ENCODE results near the gene HMGXB3.

Gene HMGXB3

GRCh38 chr5:150000256-150000989, at the start of gene HMGXB3, which contains the start of gene TIGD6:
HMGXB3 (plus strand) TSS chr5:150000739; CDS start chr5:150004853, 4,114 bp downstream.
TIGD6 (minus strand) TSS chr5:150000654; CDS start chr5:149996348, 4,306 bp downstream.
- Histone ChIP-seq H3K4me1 (ENCODE audit: insufficient read depth, low read length) (peaks cover 23% of the 10 kb centered on the region), H3K27me3 (ENCODE audit: insufficient read depth, low read length) (no peaks in the 10 kb centered on the region), H3K4me3 (ENCODE audit: low read length) (peak within 1 kb of the TSS; percentile 92), H3K9me3 (ENCODE audit: low read length) (no peaks in the 10 kb centered on the region), H3K36me3 (ENCODE audit: insufficient read depth, low read length) (peaks cover 9% of the 10 kb centered on the region), H2AFZ (ENCODE audit: low read depth, low read length) (peak within 1 kb of the TSS; percentile 64)

GRCh38 chr5:149951138-149951749, 49.3 kb upstream of the HMGXB3 start:
- Histone ChIP-seq H3K27me3 (ENCODE audit: insufficient read depth, low read length) (peaks cover 11% of the 10 kb centered on the region), H3K36me3 (ENCODE audit: insufficient read depth, low read length) (no peaks in the 10 kb centered on the region), H2AFZ (ENCODE audit: low read depth, low read length) (no peak overlapping the region), H3K9me3 (ENCODE audit: low read length) (no peaks in the 10 kb centered on the region), H3K4me1 (ENCODE audit: insufficient read depth, low read length) (no peaks in the 10 kb centered on the region), H3K4me3 (ENCODE audit: low read length) (no peak overlapping the region)

GRCh38 chr5:149953436-149954121, 47.0 kb upstream of the HMGXB3 start:
- Histone ChIP-seq H3K9me3 (ENCODE audit: low read length) (no peaks in the 10 kb centered on the region), H2AFZ (ENCODE audit: low read depth, low read length) (no peak overlapping the region), H3K4me1 (ENCODE audit: insufficient read depth, low read length) (no peaks in the 10 kb centered on the region), H3K36me3 (ENCODE audit: insufficient read depth, low read length) (no peaks in the 10 kb centered on the region), H3K4me3 (ENCODE audit: low read length) (no peak overlapping the region), H3K27me3 (ENCODE audit: insufficient read depth, low read length) (peaks cover 8% of the 10 kb centered on the region)

- Histone ChIP-seq H2AFZ (ENCODE audit: low read depth, low read length) (no peak overlapping the region), H3K4me1 (ENCODE audit: insufficient read depth, low read length) (peaks cover 5% of the 10 kb centered on the region), H3K36me3 (ENCODE audit: insufficient read depth, low read length) (no peaks in the 10 kb centered on the region), H3K27me3 (ENCODE audit: insufficient read depth, low read length) (peaks cover 3% of the 10 kb centered on the region), H3K4me3 (ENCODE audit: low read length) (no peak overlapping the region), H3K9me3 (ENCODE audit: low read length) (no peaks in the 10 kb centered on the region)
Measured at GRCh38 chr5:149954798-149955197, 45.7 kb upstream of the HMGXB3 start.

- H3K4me3 ChIP-seq (ENCODE audit: low read length) = no peak overlapping the region
- H3K36me3 ChIP-seq (ENCODE audit: insufficient read depth, low read length) = no peaks in the 10 kb centered on the region
- no peaks in the 10 kb centered on the region for H3K9me3 ChIP-seq (ENCODE audit: low read length)
- no peak overlapping the region for H2AFZ ChIP-seq (ENCODE audit: low read depth, low read length)
- peaks cover 11% of the 10 kb centered on the region for H3K4me1 ChIP-seq (ENCODE audit: insufficient read depth, low read length)
- H3K27me3 ChIP-seq (ENCODE audit: insufficient read depth, low read length) = peaks cover 3% of the 10 kb centered on the region
Measured at GRCh38 chr5:149956685-149957084, 43.9 kb upstream of the HMGXB3 start.

GRCh38 chr5:149957855-149958254, 42.7 kb upstream of the HMGXB3 start:
- H3K4me1 ChIP-seq (ENCODE audit: insufficient read depth, low read length) = peaks cover 11% of the 10 kb centered on the region
- no peaks in the 10 kb centered on the region for H3K9me3 ChIP-seq (ENCODE audit: low read length)
- no peak overlapping the region for H2AFZ ChIP-seq (ENCODE audit: low read depth, low read length)
- no peaks in the 10 kb centered on the region for H3K27me3 ChIP-seq (ENCODE audit: insufficient read depth, low read length)
- H3K4me3 ChIP-seq (ENCODE audit: low read length) = no peak overlapping the region
- no peaks in the 10 kb centered on the region for H3K36me3 ChIP-seq (ENCODE audit: insufficient read depth, low read length)

- no peaks in the 10 kb centered on the region for H3K27me3 ChIP-seq (ENCODE audit: insufficient read depth, low read length)
- H2AFZ ChIP-seq (ENCODE audit: low read depth, low read length) = peak overlapping the region; percentile 89
- H3K4me1 ChIP-seq (ENCODE audit: insufficient read depth, low read length) = peaks cover 11% of the 10 kb centered on the region
- H3K9me3 ChIP-seq (ENCODE audit: low read length) = no peaks in the 10 kb centered on the region
- no peaks in the 10 kb centered on the region for H3K36me3 ChIP-seq (ENCODE audit: insufficient read depth, low read length)
- H3K4me3 ChIP-seq (ENCODE audit: low read length) = peak overlapping the region; percentile 64
Measured at GRCh38 chr5:149959406-149960236, 40.9 kb upstream of the HMGXB3 start.

- Histone ChIP-seq H3K27me3 (ENCODE audit: insufficient read depth, low read length) (no peaks in the 10 kb centered on the region), H3K4me3 (ENCODE audit: low read length) (peak within 1 kb of the TSS; percentile 64), H3K4me1 (ENCODE audit: insufficient read depth, low read length) (peaks cover 11% of the 10 kb centered on the region), H3K9me3 (ENCODE audit: low read length) (no peaks in the 10 kb centered on the region), H2AFZ (ENCODE audit: low read depth, low read length) (peak within 1 kb of the TSS; percentile 89), H3K36me3 (ENCODE audit: insufficient read depth, low read length) (no peaks in the 10 kb centered on the region)
Measured at GRCh38 chr5:149960272-149961185, 40.0 kb upstream of the HMGXB3 start, which contains the start of gene SLC26A2. SLC26A2 (plus strand) TSS chr5:149960758; CDS start chr5:149977653, 16,895 bp downstream.

- peak overlapping the region; percentile 64 for H3K4me3 ChIP-seq (ENCODE audit: low read length)
- no peaks in the 10 kb centered on the region for H3K27me3 ChIP-seq (ENCODE audit: insufficient read depth, low read length)
Measured at GRCh38 chr5:149961186-149961685, 39.3 kb upstream of the HMGXB3 start.

GRCh38 chr5:149961957-149962409, 38.6 kb upstream of the HMGXB3 start:
- Histone ChIP-seq H3K36me3 (ENCODE audit: insufficient read depth, low read length) (no peaks in the 10 kb centered on the region), H3K27me3 (ENCODE audit: insufficient read depth, low read length) (no peaks in the 10 kb centered on the region), H3K4me1 (ENCODE audit: insufficient read depth, low read length) (peaks cover 11% of the 10 kb centered on the region), H2AFZ (ENCODE audit: low read depth, low read length) (no peak overlapping the region), H3K9me3 (ENCODE audit: low read length) (no peaks in the 10 kb centered on the region), H3K4me3 (ENCODE audit: low read length) (no peak overlapping the region)

More at GRCh38 chr5:149961186-149961685, 39.3 kb upstream of the HMGXB3 start:
- H3K9me3 ChIP-seq (ENCODE audit: low read length) = no peaks in the 10 kb centered on the region
- H2AFZ ChIP-seq (ENCODE audit: low read depth, low read length) = peak overlapping the region; percentile 89
- no peaks in the 10 kb centered on the region for H3K36me3 ChIP-seq (ENCODE audit: insufficient read depth, low read length)
- H3K4me1 ChIP-seq (ENCODE audit: insufficient read depth, low read length) = peaks cover 11% of the 10 kb centered on the region

GRCh38 chr5:149962601-149963300, 37.8 kb upstream of the HMGXB3 start:
- Histone ChIP-seq H3K4me3 (ENCODE audit: low read length) (no peak overlapping the region), H3K9me3 (ENCODE audit: low read length) (no peaks in the 10 kb centered on the region), H3K4me1 (ENCODE audit: insufficient read depth, low read length) (peaks cover 11% of the 10 kb centered on the region), H2AFZ (ENCODE audit: low read depth, low read length) (no peak overlapping the region), H3K27me3 (ENCODE audit: insufficient read depth, low read length) (no peaks in the 10 kb centered on the region), H3K36me3 (ENCODE audit: insufficient read depth, low read length) (no peaks in the 10 kb centered on the region)

Data from neuron (in vitro differentiated cells).